ENCODE measurements around the gene PHEX.
A peak's percentile ranks its signal among the peaks of the same experiment; 100 is the strongest.

Gene PHEX

DNA sequence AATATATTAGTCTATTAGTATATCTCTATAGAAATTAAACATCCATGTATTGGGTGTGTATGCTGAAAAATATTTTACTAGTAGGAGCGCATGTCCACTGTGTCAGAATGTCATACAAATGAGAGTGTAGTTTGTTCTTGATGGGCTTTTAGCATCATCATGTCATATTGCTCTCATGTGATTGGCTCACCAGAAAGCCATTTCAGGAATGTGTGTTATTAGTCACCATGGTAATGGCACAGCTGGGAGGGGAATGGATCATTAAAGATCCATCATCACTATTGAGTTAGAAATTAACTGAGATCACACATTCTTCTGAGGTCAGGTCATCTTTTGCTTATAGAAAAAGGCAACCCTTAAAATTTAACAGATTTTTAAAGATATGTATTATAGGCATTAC, 77.3 kb downstream of the PHEX start:
- no peak for DNase-seq

DNA sequence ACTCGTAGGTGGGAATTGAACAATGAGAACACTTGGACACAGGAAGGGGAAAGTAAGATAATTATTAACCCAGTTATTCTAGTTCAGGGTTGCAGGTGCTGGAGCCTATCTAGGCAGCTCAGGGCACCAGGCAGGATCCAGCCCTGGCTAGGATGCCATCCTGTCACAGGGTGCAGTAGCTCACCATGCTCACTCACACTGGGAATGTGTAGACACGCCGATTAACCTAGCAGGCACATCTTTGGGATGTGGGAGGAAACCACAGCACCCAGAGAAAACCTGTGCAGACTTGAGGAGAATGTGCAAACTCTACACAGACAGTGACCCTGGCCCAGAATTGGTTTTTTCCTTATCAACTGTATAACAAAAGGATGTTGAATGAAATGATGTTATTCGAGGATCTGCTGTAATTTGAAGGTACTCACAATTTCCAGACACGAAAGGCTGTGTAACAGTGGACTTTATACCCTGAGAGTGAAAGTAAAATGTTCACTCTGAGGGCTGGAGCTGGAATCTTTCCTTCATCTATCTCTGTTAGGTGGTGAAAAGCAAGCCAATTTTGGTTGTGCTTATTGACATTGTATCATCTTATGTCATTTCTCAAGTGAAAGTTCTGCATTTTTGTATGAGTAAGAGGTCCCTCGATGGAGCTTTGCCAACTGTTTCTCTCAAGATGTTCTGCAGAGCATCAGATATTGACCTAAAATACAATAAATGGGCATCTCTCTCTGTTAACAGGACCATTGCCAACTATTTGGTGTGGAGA, 78.8 kb downstream of the PHEX start:
- no peak for DNase-seq

DNA sequence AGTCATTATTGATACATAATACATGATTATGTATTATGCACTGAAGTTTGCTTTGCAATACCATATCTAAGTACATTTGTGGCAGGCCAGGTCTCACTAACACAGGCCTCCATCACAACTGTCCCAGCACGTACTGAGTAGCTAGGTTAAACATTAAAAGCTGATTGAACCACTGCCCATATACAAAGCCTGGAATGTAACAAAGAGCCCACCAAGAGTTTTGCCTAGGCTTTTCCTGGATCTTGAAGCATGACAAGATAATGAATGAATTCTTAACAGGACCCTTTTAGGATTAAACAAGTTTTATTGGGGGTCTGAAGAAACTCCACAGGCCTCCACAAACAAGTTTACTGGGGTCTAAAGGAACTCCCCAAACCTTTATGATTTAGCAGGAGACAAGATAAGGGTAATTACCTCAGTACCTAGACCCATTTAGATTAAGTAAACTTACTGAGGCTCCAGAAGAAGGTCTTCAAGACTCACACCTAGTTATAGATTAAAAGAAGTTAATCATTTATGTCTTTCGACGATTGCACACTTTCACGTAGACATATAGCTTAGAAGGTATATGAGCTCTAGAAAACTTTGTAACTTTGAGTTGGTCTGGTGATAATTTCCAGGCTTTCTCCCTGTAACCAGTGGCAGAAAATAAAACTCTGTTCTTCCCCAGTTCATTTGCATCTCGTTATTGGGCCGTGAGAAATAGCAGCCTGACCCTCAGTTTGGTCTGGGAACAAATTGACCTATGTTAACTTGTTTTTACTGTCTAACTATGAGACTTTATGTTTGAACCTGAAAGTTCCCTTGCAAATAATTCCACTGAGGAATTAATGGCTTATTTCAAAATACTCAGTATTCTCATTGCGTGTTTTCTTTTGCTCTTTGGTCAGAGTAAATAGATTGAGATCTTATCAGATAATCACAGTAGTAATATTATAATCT, 84.8 kb downstream of the PHEX start:
- no peak for DNase-seq

DNA sequence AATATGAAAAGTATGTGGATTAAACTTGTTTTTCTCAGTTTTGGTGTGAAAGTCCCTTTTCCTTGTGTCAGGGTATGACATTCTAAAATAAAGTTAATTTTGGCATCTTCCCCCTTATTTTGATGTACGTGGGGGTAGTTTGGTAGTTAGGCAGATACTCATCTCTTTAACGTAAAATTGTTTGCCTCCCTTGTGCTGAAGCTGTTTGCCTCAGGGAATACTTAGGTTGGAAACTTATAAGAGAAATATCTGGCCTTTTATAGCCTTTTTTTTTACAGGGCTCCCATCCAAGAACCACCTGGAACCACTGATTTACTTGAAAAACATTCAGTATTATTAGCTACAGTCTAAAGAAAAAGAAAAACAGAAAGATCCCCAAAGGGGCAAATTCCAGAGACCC, 85.5 kb downstream of the PHEX start:
- DNase-seq, result no peak

DNA sequence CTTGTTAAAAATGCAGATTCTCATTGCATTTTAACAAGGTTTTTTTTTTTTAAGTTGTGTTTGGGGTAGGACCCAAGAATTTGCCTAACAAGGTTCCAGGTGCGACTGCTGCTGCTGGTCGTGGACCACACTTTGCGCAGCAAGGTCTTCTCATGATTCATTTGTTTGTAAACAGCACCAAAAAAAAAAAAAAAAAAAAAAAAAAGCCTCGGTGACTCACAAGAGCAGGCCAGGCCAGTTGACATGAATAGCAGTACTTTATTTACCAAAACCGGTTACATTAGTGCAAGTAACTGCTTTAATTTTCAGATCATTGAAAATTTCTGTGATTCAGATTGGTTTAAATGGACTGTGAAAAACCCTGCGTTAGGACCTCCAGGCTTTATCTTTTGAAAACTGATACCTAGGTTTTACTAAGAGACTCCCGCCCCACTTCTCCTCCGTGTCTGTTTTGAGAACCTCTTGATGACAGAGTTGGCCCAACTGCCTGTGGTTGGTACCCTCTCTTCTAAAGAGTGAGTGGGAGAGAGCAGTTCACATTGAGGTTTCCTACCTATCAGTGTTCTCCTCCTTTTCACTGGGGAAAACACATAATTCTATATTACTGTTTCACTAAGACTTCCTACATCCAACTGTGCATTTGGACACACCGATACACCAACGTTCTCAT, 86.2 kb downstream of the PHEX start:
- DNase-seq, result no peak

DNA sequence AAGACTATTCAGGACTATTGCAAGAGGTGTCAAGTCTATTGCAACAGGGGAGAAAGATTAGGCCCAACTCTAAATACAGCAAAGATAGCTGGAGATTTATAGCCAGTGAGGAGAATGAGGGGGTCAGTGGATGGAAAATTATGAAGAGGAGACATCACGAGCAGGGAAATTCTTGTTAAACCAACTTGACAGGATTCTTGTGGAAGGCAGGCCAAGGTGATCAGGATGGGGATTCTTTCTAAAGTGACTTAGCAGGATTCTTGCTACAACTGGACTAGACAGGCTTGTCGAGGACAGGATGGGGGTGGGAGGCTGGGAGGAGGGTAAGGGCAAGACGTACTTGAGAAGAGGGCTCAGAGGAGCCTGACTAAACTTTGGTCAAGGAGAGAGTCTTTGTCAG, 89.0 kb downstream of the PHEX start:
- DNase-seq, result no peak

DNA sequence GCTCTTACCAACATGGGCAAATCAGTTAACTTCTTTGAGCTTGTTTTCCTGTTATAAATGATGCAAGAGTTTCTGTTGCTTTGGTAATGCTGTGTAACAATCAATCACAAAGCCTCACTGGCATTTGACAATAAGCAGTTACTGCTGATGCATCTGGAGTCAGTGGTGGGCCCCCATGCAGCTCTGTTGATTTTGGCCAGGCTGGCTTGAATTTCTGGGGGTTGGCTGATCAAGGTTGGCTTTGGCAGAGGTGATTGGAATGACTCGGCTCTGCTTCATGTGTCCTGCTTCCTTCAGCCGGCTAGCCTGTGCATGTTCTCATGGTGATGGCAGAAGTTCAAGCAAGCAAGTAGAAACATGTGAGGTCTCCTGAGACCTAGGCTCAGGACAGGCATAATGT, 90.4 kb downstream of the PHEX start:
- no peak for DNase-seq

DNA sequence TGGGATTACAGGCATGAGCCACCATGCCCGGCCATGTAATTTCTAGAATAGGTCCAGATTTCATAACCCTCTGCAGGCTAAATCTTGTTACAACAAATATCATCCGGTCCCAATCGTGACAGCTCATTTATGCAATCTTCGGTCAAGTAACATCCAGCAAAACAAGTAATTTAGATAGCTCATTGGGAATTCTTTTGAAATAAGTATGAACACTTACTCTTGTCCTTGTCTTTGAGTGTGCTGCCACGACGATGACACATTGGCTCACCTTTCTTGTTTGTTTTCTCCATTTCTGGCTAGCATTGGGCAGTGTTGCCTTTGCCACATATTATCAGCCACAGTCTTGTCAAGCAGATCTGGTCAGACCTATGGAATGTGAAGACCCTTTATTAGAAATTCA, 92.0 kb downstream of the PHEX start:
- DNase-seq, result no peak

DNA sequence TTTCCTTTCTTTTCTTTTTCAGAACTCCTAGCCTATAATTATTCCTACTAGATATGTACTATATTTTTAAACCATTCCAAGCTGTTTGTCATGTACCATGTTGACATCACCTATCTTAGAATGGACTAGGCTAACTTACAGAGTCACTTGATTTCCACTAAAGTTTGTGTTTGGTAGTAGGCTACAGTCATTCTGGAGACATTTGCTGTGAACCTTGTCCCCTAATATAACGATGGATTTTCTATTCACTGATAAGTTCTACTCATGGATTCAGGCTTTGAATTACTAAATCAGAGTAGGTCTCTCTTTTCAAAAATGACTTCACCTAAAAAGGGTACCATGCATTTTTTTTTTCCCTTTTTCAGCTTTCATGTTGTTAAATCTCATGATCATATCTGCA, 93.4 kb downstream of the PHEX start:
- DNase-seq, result no peak

DNA sequence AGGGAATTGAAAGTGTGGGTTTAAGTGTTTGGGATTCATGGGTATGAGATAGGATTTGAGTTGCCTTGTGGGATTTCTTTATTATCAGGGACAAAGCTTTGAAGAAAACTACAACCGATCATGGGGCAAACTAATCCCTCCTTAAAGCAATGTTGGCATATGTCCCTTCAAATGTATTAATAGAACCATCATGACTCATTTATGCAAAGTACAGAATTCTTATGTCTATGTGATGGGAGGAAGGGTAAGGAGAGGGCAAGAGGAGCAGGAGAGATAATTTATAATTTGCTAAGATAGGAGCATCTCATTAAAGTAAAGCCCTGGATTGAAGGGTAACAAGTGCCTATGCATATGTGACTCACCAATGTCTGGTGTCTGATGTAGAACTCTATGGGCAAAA, 94.2 kb downstream of the PHEX start:
- DNase-seq, result no peak

DNA sequence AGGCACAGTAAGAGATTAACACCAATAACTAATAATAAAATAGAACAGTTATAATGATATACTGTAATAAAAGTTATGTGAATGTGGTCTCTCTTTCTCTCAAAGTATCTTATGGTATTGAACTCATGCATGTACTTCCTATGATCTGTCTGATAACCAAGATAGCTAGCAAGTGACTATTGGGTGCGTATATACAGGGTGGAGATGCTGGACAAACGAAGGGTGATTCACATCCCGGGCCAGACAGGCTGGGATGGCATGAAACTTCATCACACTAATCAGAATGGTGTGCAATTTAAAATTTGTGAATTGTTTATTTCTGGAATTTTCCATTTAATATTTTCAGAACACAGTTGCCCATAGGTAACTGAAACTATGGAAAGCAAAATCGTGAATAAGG, 96.8 kb downstream of the PHEX start:
- no peak for DNase-seq

DNA sequence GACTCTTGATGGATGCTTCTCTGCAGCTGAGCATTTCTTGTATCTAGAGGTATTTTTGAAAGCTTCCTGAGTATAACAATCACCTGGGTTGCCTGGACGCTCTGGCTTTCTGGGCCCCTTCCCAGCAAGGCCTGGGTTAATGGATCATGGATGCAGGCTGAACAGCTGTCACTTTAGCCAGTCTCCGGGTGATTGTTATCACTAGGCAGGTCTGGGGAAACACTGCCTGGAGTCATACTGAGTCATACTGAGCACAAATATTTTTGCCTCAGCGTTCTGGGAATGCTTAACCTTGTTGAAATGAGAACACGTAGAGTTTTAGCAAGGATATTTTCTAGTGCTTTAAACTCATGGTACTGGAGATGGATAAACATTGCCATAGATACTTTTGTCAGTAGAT, 102.6 kb downstream of the PHEX start:
- no peak for DNase-seq

DNA sequence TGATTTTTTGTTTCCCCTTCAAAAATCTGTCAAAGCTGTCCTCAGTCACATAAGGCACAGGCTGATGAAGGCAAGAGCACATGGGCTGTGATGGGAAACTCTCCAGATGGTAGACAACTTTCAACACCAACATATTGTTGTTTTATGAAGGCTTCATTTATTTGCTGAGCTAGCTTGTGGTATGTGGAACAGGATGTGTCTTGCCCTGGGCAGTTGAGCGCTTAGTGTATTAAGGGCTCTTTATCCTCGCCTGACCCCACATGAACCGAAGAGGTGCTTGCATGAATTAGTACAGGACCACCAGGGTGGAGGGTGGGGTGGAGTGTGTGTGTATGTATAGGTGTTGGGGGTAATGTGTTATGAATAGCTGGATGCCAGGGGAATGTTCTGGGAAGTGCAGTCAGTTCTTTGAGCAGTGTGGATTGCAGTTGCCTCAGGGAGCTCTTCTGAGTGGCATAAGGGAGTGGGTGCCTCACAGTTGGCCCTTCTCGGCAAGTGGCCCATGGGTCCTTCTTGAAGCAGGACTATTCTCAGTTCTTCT, 103.1 kb downstream of the PHEX start:
- DNase-seq, result peak; percentile 71

DNA sequence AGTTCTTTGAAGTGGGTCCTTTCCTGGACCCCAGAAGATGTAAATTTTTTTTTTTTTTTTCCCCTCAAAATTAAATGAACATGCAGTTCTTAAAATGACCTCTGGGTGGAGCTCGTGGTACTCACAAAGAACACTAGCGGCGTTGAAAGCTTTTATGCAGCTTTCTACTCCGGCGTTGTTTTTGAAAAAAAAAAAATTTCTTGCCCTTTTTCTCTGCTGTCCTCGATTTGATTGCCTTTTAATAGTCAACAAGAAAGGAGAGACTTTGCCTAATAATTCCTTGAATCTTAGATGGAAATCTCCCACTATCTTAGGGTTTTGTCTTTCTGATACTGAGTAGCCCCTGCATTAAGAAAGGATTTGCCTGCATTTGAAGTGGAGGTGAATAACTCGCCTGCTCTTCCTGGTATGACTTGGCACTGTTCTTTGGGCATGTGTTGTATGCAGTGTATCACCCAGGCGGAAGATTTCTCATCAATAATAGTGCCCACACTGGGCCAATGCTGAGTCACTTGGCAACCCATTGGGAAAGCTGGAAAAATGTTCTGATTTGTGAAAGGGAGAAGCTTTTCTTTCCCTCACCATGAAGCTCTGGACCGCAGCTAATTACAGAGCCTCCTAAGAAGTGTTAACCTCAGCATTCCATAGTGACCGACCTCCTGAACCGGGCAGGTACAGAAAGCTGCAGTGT, 104.0 kb downstream of the PHEX start:
- peak; percentile 58 for DNase-seq

DNA sequence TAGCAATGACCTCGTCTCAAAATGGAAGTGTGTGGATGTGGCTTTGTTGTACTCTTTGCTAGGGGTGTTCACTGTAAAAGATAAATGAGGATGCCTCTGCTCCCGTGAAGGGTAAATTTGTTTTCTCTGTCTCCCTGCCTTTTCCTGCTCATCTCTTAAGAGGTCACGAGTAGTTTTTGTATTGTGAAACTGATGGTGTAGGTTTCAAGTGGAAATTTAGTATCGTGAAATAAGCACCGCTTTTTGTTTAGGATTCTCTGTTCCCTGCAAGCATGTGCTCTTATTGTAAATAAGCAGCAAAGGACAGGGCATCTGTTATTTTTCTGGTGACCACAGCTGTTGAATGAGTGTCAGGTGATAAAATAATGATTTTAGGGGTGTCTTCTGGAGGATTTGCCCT, 104.6 kb downstream of the PHEX start:
- peak; percentile 23 for DNase-seq

DNA sequence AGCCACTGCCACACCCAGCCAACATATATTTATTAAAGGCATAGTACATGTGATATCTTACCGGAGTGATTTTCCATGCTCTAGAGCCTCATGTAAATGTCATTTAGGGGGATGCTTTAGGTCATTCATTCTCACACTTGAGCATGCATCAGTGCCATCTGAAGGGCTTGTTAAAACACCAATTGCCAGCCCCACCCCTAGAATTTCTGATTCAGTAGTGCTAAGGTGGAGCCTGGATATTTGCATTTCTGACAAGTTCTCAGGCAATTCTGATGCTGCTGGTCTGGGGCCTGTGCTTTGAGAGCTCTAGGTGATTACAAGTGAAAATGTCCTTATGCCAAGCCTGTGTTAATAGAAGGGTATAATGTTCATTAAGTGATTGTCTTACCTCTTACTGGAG, 107.7 kb downstream of the PHEX start:
- DNase-seq, result no peak

DNA sequence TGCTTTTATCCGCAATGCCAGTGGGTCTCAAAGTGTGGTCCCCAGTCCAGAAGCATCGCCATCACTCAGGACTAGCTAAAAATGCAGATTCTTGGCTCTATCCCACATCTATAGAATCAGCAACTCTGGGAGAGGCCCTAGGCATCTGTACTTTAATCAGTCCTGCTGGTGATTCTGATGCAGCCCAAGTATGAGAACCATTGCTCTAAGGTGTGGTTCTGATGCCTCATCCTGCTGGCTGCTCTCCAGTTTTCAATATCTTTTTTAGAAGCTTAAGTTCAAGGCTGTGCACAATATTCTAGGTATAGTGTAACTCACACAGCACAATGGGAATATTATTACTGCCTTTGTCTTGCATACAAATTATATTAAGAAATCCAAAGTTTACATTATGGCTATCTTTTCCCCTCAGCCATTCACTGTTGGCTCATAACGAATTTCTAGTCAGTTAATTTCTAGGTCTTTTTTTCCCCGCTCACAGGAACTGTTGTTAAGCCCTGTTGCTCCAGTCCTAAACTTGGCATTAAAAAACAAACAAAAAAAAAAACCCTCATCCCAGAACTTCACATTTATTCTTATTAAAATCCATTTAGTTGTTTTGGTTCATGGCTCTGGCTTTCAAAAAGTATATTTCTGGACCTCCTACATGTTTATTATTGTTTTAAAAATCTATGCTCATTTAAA, 109.1 kb downstream of the PHEX start:
- no peak for DNase-seq

DNA sequence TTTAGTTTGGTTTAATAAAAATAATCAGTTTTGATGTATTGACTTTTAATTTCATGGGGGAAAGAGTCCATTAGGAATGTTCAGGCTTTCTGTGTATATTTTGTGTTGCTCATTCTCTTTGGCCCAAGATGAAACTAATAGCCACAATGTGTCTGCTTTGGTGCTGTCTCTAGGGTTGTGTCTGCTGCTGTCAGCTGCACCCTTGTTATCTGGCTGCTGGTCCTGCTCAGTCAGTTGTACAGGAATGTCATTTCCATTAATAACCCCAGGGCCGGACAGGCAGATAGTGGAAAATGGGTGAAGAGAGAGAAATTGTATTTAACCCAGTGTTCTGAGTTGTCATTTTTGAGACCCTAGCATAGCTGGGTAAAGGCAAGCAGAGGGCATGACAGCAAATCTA, 115.1 kb downstream of the PHEX start:
- DNase-seq, result no peak

DNA sequence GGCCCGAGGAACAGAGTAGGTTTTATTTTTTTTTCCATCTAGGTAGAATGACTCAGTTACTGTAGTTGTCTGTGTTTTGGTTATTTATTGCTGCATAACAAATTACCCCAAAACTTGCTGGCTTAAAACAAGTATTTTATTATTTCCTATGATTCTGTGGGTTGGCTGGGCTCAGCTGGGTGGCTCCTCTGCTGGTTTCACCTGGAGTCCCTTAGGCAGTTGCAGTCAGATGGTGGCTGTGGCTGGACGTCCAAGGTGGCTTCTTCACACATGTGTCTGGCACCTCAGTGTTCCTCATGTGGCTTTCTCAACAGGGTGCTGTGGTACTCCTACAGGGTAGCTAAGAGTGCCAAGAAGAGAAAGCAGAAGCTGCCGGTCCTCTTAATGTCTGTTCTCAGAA, 115.8 kb downstream of the PHEX start:
- DNase-seq, result no peak

DNA sequence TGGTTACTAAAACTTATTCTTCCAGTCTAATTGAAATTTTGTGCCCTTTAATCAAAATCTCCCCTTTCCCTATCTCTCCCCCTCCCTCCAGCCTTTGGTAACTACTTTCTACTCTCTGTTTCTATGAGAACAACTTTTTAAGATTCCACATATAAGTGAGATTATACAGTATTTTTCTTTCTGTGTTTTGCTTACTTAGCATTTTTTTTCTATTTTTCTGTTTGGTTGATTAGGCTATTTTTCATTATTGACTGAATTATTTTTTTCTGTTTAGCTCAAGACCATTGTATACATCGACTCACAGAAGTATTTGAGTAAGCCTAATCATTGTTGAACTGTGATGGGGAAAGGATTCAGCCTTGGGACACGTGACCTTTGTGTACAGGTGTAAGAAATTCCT, 116.4 kb downstream of the PHEX start:
- DNase-seq, result no peak

DNA sequence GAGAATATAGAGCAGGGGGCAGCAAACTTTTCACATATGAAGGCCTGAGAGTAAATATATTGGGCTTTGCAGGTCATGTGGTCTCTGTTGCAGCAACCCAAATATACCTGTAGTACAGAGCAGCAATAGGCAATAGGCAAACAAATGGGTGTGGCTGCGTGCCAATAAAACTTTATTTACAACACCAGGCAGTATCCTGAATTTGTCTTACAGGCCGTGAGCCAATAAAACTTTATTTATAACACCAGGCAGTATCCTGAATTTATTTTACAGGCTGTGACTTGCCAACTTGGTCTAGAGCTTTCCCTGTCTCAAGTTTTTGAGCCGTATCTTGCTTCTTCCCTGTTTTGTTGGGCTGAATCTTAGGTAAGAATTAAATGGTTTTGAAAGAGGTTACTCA, 118.2 kb downstream of the PHEX start:
- DNase-seq, result no peak

DNA sequence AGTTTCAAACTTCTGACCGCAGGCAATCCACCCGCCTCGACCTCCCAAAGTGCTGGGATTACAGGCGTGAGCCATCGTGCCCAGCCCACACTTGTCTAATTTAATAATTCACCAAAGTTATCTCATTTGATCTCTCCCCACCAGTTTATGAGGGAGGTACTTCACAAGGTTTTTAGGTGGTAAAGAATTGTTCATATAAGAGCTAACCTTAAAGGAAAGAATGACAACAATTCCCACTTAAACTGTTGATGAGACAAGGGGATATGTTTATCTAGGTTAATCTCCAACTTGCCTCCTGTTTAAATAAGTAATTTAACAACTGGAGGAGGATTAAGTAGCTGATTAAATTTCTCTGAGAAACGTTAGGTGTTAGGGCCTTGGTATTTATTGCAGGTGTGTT, 123.0 kb downstream of the PHEX start:
- no peak for DNase-seq
